HUDEP-2 (cell line): ENCODE data around the gene KLRG1.
A peak's percentile ranks its signal among the peaks of the same experiment; 100 is the strongest.

Experiments used
- DNase-seq, 76 experiments: peaks; one replicate each; lab custom pipeline; 2025; ENCODE audit not compliant: unreplicated experiment in 76 of 76; lab: John Stamatoyannopoulos, UW

The KLRG1 gene

GRCh38 chr12:8989413-8989812, at the start of gene KLRG1:
Gene KLRG1, plus strand, starts transcription at chr12:8989546. Its CDS starts 90 bp downstream, at chr12:8989636.
- DNase-seq = no peak

- no peak for DNase-seq
Observed at GRCh38 chr12:8941691-8942478, 47.5 kb upstream of the KLRG1 start.

GRCh38 chr12:8943565-8944186, 45.7 kb upstream of the KLRG1 start:
- no peak for DNase-seq

GRCh38 chr12:8946733-8947132, 42.6 kb upstream of the KLRG1 start:
- no peak for DNase-seq

GRCh38 chr12:8947737-8948136, 41.6 kb upstream of the KLRG1 start:
- no peak for DNase-seq

GRCh38 chr12:8948701-8949341, 40.5 kb upstream of the KLRG1 start:
- DNase-seq = peak in 21 of 76 experiments; percentile 5 to 50 (median 20)

GRCh38 chr12:8949342-8950220, 39.8 kb upstream of the KLRG1 start, which contains the start of gene M6PR:
Gene M6PR, minus strand, starts transcription at chr12:8949645. Its CDS starts 3,241 bp downstream, at chr12:8946404.
- peak; percentile 59 to 99 (median 96) for DNase-seq

- DNase-seq = peak in 6 of 76 experiments; percentile 45 to 86 (median 58)
Observed at GRCh38 chr12:8950221-8950527, 39.2 kb upstream of the KLRG1 start.

GRCh38 chr12:8950702-8951478, 38.5 kb upstream of the KLRG1 start:
- DNase-seq = peak in 2 of 76 experiments; percentile 16 to 34

GRCh38 chr12:8951744-8952143, 37.6 kb upstream of the KLRG1 start:
- no peak for DNase-seq

GRCh38 chr12:8953773-8954402, 35.5 kb upstream of the KLRG1 start:
- DNase-seq = no peak

- DNase-seq = no peak
Observed at GRCh38 chr12:8956073-8956472, 33.3 kb upstream of the KLRG1 start.

GRCh38 chr12:8956772-8957171, 32.6 kb upstream of the KLRG1 start:
- DNase-seq = peak in 2 of 76 experiments; percentile 2 to 4

GRCh38 chr12:8957561-8957960, 31.8 kb upstream of the KLRG1 start:
- no peak for DNase-seq

- DNase-seq = no peak
Observed at GRCh38 chr12:8958066-8958465, 31.3 kb upstream of the KLRG1 start.

- DNase-seq = no peak
Observed at GRCh38 chr12:8960176-8960575, 29.2 kb upstream of the KLRG1 start.

- DNase-seq = no peak
Observed at GRCh38 chr12:8968761-8969160, 20.6 kb upstream of the KLRG1 start.

- no peak for DNase-seq
Observed at GRCh38 chr12:8969861-8970411, 19.4 kb upstream of the KLRG1 start.

- DNase-seq = no peak
Observed at GRCh38 chr12:8970432-8970831, 18.9 kb upstream of the KLRG1 start.
